ENCODE measurements around the gene RIMKLB.
"Not testable (repeated sequence)": the region's sequence is repeated elsewhere in the genome, so short reads cannot be mapped to it uniquely, and the experiment has no call there.

The RIMKLB gene

DNA sequence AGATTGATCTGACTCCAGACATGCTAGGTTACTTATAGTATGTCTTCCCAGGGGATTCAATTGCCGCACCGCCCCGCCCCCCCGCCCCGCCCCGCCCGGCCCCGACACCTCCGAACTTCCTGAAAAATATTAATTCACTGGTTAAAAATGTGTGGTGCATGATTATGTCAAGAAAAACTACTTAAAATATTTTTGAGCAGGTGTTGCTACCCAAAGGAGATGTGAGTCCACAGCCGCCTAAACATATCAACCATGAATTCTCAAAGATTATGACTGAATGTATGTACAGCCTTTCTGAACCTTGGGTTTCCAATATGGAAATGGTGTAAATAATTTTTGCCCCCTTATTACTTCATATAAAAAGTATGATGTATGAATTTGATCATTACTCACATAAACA, 2.7 kb upstream of the RIMKLB start:
- DNase-seq (ENCODE audit: low spot score): no peak

DNA sequence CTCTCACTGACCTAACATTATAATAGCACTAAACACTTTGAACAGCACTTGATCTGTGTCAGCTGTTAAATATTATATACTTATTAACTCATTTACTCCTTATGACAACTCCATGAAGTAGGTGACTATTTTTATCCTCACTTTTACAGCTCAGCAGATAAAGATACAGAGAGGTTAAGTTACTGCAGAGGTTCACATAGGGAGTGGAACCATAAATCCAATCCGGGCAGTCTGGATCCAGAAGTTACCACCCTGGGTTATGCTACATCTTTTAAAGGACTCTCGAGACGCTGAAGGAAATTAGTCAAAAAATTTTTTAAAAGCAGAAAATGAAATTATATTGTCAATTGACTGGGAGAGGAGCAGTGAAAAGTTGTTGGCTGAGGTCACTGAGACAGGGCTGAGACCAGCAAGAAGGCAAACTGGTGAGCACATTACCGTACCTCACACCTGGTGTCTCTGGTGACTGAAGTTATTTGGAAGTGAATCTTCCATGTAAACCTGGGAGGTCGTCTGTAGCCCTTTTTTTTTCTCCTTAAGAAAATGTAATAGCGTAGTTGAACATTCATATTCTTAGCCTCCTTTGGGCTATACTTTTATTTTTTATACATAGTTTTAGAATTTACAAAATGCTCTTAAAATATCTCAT, 1.2 kb upstream of the RIMKLB start:
- no peak for DNase-seq (ENCODE audit: low spot score)

DNA sequence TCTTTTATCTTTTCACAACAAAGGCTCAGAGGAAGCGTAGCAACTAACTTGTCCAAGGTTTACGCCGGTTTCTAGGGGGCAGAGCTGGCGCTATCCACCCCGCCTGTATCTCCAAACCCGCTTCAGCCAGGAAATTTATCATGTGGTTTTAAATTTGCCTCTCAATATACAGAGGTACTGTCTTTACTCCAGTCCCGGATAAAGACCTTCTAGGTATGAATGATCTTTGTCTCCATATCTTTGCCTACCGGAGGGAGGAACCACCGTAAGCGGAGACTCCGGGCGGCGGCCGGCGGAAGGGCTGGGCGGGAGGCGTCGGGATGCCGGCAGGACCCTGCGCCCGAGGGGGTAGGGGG, 693 bp upstream of the RIMKLB start:
- DNase-seq (ENCODE audit: low spot score): no peak

DNA sequence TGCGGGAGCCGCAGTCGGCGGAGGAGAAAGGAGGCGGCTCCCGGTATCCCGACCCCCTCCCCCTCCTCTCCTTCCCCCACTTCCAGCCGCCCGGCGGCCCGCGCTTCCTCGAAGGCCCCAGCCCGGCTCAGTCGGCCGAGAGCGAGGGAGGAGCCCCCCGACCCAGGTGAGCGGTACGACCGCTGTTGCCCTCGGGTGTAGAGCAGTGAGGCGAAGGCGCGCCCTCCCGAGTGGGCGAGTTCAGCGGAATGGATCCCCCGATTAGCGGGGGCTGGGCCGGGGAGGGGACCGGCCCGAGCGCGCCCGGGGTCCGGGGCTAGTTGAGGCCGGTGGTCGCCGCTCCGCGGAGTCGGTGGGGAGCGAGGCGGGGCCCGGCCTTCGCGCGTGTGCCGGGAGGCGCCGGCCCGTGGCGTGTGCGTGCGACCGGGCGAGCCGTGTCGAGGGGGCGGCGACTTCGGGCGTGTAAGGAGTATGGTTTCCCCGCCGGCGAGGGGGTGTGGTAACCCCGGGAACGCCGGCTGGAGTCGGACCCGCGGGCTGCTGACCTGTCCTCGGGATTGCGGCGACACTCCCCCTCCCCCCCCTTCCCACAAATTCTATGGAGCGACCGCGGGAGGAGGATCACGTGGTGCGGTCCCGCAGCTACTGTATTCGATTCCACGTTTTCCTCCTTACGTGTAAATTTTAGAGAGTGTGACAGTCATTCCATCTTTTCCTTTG, 501 bp downstream of the RIMKLB start:
- no peak for DNase-seq (ENCODE audit: low spot score)

DNA sequence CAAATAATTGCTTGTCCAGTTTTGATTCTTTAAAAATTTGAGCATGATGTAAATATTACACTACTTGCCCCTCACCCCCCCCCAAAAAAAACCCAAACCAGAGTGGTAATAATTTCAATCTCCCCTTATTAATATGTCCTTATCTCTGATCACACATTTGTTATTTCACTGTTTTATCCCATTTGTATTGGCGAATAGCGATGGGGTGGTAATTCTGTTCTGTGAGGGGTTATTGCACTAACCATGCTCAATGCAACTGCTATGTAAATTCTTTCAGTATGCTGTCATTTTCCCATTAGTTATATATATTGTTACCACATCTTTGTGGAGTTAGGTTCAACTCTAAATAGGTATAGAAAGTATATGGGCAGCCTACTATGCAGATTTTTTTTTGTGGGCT, 1.1 kb downstream of the RIMKLB start:
- no peak for DNase-seq (ENCODE audit: low spot score)

DNA sequence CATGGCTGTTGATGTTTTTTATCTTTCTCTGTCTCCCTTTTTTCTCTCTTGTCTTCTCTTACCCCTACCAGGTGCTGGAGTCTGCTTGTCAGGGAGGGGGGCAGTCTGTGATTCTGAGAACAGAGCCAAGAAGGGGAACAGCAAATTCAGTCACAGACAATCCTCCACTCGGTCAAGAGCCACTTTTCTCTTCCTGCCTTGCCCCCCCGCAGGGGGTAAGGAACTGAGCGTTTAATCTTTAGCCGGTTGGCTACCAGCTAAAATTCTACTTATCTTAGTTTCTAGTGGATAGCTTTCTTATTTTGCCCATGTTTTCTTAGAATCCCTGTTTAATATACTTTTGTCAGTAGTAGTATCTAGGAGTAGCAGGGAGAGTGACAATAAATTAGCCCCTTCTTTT, 1.9 kb downstream of the RIMKLB start:
- DNase-seq (ENCODE audit: low spot score): no peak

DNA sequence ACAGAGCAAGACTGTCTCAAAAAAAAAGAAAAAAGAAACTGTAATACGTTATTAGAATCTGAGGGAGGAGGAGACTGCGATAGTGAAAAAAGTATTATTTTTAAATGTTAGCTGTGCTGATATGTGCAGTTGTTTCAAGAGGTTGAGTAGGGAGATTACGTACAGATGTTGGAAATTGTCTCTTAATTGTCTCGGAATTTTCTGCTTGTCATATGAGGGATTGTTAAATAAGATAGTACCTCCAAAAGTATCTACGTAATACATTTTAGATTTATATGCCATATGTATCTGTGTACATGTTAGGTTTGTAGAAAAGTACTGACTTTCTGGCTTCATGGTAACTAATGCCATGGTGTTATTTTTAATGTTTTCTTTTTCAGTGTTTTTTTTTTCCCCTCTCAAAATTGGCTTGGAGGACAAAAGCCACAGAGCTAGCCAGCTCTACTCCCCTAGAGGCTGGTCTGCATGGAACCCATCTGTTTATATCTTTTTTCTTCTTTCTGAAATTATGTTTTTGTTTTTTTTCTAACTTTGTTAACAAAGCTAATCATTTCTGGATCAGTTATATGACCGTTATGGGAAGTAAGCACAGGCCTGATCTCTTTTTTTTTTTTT, 3.4 kb downstream of the RIMKLB start:
- DNase-seq (ENCODE audit: low spot score): no peak

DNA sequence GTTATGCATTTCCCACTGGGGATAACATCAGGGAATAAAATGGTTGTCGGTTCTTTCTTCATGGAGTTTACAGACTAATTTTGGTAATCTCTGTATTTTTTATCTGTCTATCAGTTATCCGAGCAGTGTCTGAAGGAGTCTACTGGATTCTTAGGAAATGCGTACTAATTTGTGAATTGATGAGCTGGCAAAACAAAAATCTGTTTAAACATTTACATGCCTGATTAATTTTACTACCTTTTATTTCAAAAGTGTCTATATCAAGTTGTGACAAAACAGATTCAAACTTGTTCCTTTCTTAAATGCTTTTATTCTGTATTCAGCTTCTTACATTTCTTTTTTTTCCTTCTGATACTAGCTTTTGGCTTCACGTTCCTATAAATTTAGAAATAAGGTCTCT, 4.4 kb downstream of the RIMKLB start:
- DNase-seq (ENCODE audit: low spot score): no peak

DNA sequence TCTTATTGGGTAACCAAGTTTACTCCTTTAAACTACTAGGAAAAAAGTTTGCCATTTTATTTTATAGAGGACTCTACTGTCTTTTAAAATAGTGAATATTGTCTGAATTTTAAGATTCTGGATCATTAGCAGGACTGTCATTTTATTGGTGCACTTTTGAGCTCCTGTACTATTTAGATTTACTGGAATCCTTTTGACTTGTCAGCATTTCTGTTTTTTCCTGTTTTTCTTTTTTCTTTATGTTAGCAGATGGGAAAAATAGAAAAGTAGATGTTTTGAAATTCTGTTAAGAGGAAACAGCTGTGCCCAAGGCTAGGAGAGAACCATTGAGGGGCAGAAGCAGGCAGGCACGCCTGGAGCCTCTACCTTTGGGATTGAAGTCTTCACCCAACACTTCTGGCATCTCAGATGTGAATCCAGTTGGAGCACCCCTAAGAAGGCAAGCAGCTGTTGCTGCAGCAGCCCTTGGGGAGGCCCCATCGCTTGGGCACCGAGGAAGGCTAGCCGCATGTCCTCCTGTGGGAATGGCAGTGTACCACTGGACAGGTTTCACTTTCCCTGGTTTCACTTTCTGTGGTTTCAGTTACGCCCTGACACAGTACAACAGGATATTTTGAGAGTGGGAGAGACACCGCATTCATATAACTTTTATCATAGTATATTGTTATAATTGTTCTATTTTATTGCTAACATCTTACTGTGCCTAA, 11.5 kb downstream of the RIMKLB start:
- DNase-seq (ENCODE audit: low spot score): no peak

DNA sequence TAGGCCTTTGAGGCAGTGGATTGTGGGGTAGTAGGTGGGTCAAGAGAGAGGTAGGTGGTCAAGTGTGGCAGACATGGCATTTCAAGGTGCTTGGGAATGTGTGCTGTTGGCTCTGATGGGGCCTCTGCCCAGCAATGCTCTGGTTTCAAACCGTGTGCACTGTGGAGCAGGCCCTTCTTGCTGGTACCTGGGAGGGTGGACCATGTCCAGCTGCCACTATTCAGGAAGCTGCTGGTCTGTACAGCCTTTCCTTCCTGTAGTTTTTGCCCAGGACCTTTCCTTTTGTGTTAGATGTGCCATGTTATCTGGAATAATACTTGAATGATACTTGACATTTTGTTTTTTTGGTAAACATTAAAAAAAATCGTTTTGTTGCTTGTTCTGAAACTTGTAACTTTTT, 14.8 kb downstream of the RIMKLB start:
- DNase-seq (ENCODE audit: low spot score): no peak

DNA sequence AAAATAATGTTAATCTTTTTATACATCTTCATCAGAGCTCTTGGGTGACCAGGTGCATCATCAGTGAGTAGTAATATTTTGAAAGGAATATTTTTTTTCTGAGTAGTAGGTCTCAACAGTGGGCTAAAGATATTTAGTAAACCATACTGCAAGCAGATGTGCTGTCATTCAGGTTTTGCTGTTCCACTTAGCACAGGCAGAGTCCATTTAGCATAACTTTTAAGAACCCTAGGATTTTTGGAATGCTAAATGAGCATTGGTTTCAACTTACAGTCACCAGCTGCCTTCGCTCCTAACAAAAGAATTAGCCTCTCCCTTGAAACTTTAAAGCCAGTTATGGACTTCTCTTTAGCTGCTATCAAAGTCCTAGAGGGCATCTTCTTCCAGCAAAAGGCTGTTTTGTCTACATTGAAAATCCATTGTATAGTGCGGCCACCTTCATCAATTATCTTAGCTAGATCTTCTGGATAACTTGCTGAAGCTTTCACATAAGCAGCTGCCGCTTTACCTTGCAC, 24.6 kb downstream of the RIMKLB start:
- no peak for DNase-seq (ENCODE audit: low spot score)

DNA sequence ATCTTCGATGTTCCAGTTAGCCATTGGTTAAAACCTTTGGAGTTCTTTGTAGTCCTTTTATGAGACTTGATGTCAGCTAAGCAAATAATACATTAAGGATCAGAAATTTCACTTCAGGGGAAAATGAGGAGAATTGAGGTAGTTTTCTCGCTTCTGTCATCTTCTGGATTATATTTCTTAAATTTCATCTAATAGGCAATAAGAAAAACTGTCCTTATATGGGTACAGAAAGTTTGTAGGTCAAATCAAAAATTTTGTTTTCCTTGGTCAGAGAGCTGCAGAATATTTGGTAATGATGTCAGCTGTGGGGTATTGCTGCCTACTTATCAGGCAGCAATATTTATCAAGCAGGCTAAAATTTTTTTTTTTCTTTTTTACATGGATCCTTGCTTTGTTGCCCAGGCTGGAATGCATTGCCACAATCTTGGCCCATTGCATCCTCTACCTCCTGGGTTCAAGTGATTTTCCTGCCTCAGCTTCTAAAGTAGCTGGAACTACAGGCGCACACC, 37.1 kb downstream of the RIMKLB start:
- no peak for DNase-seq (ENCODE audit: low spot score)

DNA sequence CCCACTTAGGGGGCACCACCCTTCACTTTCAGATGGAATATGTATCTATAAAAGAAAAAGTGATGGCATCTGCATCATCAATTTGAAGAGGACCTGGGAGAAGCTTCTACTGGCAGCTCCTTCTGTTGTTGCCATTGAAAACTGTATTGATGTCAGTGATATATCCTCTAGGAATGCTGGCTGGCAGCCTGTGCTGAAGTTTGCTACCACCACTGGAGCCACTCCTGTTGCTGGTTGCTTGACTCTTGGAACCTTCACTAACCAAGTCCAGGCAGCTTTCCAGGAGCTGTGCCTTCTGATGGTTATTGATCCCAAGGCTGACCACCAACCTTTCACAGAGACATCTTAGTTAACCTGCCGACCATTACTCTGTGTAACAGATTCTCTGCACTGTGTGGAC, 44.7 kb downstream of the RIMKLB start:
- no peak for DNase-seq (ENCODE audit: low spot score)

DNA sequence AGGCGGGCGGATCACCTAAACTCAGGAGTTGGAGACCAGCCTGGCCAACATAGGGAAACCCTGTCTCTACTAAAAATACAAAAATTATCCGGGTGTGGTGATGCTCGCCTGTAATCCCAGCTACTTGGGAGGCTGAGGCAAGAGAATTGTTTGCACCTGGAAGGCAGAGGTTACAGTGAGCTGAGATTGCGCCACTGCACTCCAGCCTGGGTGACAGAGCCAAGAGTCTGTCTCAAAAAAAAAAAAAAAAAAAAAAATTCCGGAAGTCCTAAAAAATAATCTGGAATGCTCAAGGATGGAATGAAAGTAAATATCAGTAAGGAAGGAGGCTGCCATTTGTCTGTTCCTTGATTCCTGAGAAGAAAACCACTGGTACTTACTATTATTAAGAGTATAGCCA, 45.3 kb downstream of the RIMKLB start:
- DNase-seq (ENCODE audit: low spot score): not testable (repeated sequence)

DNA sequence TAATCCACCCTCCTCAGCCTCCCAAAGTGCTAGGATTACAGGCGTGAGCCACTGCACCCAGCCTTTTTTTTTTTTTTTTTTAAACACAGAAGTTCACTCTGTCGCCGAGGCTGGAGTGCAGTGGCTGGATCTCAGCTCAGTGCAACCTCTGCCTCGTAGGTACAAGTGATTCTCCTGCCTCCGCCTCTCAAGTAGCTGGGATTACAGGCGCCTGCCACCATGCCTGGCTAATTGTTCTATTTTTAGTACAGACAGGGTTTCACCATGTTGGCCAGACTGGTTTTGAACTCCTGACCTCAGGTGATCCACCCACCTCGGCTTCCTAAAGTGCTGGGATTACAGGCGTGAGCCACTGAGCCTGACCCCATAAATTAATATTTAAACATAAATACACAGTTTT, 47.8 kb downstream of the RIMKLB start:
- not testable (repeated sequence) for DNase-seq (ENCODE audit: low spot score)

DNA sequence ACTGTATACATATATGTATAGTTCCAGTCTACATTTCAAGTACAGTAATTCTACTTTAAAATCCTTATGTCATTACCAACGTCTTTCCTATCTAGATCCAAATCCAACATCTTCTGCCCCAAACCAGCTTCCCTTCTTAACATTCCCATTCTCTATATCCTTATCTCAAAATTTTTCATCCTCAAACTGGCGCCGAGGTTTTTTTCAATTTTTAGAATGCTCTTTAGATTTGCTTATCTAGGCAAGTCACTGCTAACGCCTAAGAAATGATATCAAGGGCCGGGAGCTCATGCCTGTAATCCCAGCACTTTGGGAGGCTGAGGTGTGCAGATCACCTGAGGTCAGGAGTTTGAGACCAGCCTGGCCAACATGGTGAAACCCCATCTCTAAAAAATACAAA, 48.3 kb downstream of the RIMKLB start:
- no peak for DNase-seq (ENCODE audit: low spot score)

DNA sequence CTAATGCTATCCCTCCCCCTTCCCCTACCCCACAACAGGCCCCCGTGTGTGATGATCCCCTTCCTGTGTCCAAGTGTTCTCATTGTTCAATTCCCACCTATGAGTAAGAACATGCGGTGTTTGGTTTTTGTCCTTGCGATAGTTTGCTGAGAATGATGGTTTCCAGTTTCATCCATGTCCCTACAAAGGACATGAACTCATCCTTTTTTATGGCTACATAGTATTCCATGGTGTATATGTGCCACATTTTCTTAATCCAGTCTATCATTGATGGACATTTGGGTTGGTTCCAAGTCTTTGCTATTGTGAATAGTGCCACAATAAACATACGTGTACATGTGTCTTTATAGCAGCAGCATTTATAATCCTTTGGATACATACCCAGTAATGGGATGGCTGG, 62.3 kb downstream of the RIMKLB start:
- not testable (repeated sequence) for DNase-seq (ENCODE audit: low spot score)

DNA sequence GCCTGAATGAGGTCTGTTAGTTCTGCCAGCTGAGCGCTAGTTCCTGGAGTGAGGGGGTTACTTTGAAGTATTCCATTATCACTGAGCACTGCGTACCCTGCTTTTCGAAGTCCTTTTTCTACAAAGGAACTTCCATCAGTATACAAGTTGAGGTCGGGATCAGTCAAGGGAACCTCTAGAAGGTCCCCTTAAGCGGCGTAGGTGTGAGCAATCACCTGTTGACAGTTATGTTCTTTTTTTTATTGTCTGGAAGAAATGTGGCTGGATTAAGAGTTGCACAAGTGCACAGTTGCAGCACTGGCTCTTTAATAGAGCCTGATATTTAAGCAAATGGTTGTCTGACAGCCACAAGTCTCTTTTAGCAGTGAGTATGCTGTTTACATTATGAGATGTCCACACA, 64.9 kb downstream of the RIMKLB start:
- DNase-seq (ENCODE audit: low spot score): not testable (repeated sequence)

DNA sequence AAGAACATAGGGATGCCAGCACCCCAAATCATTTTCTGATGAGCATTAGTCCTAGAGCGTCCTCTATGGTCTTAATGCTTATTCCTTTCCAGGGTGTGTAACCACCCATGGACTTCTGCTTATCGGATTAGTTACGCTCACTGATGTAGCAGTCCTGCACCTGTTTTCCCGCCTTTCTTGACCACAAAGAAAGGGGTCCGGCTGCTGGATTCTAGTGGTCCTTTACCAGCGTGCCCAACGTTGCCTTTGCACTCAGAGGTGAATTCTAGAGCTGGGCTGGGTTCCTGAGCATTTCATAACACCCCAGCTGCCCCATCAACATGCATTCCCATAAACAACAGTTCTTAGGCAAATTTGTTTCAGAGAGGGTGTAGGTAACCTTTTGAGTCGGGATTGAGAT, 68.3 kb downstream of the RIMKLB start:
- not testable (repeated sequence) for DNase-seq (ENCODE audit: low spot score)

DNA sequence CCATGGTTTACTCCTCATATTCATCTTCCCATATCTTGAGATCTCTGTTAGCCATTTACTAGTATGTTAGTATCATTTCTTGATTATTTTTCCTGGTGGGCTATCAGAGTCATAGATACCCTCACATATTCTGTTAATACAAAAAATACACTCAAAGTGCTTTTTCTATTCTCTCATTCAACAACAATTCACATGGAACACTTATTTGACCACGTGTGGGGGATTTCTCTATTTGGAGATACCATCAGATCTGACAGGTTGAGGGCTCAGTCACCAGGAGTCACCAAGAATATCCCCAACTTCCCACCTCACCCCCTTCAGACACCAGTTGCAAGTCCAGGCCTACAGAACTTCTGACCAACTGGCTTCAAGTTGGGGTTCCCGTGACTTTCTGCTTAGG, 72.7 kb downstream of the RIMKLB start:
- no peak for DNase-seq (ENCODE audit: low spot score)

DNA sequence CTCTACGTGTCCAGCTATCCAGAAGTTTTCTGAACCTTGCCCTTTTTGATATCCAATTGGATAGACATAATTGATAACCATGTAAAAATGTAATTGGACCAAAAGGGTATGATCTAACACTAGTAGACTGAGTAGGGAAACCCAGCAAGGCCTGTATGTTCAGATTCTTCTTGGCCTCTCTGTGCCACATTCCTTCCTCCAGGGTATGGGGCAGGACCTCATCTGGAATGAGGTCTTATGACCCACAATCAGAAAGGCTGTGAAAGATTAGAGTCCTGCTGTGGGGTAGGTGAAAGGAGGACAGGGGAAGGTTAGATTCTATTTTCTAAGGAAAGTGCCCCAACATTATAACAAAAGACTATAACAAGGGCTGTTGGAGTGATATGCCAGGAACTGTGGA, 73.3 kb downstream of the RIMKLB start:
- no peak for DNase-seq (ENCODE audit: low spot score)

DNA sequence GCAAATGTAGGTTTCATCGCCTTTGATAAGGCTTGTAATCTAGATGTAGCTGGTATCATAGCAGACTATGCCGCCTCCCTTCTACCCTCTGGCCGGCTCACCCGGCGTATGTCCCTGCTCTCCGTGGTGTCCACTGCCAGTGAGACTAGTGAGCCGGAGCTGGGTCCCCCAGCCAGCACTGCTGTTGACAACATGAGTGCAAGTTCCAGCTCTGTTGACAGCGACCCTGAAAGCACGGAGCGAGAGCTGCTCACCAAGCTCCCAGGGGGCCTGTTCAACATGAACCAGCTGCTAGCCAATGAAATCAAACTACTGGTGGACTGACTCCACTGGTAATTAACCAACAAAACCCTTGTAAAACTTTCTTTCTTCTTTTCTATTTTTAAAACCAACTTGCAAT, 75.7 kb downstream of the RIMKLB start:
- DNase-seq (ENCODE audit: low spot score): no peak

DNA sequence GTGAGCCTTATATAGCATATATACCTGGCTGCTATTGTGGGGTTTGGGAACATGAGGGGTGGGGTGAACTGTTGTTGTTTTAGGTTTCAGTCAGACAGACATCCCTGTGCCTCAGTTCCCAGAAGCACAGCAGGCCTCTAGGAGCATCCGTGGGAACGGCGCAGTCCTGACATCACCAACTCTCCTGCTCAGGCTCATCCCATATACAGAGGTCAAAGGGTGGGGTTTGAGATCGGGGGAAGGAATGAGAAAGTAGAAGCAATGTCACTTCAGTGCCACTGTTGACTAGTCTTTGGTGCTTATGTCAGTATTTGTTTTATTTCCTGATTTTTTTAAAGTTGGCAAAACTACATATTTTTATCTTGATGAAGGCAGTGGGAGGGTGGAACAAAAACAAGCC, 81.5 kb downstream of the RIMKLB start:
- DNase-seq (ENCODE audit: low spot score): no peak
